AG08396 (cell line): ENCODE measurements around the gene ZFYVE28.

Source experiments
- DNase-seq: peaks from one replicate; pipeline ENCODE4 v3.0.0; 2012; ENCODE audit warnings: low spot score, mixed read lengths

The ZFYVE28 gene

GRCh38 chr4:2332201-2332975 lies 86.1 kb downstream of the ZFYVE28 start:
- DNase-seq: no peak

GRCh38 chr4:2331519-2332200 lies 86.8 kb downstream of the ZFYVE28 start:
- no peak for DNase-seq

GRCh38 chr4:2331043-2331420 lies 87.4 kb downstream of the ZFYVE28 start:
- no peak for DNase-seq

GRCh38 chr4:2330091-2331042 lies 88.1 kb downstream of the ZFYVE28 start:
- peak; percentile 88 for DNase-seq

GRCh38 chr4:2327579-2327978 lies 90.9 kb downstream of the ZFYVE28 start:
- no peak for DNase-seq

GRCh38 chr4:2324891-2325290 lies 93.6 kb downstream of the ZFYVE28 start:
- DNase-seq: no peak

GRCh38 chr4:2322841-2323240 lies 95.6 kb downstream of the ZFYVE28 start:
- no peak for DNase-seq

GRCh38 chr4:2322227-2322626 lies 96.2 kb downstream of the ZFYVE28 start:
- no peak for DNase-seq

GRCh38 chr4:2321279-2322196 lies 96.9 kb downstream of the ZFYVE28 start:
- DNase-seq: peak; percentile 5

- no peak for DNase-seq
These were observed 97.7 kb downstream of the ZFYVE28 start for GRCh38 chr4:2320746-2321145.

GRCh38 chr4:2320152-2320551 lies 98.3 kb downstream of the ZFYVE28 start:
- DNase-seq: no peak

GRCh38 chr4:2318885-2319284 lies 99.6 kb downstream of the ZFYVE28 start:
- peak; percentile 5 for DNase-seq

GRCh38 chr4:2318476-2318875 lies 100.0 kb downstream of the ZFYVE28 start:
- DNase-seq: no peak

- DNase-seq: no peak
These were observed 105.1 kb downstream of the ZFYVE28 start for GRCh38 chr4:2313366-2313765.

- no peak for DNase-seq
These were observed 111.6 kb downstream of the ZFYVE28 start for GRCh38 chr4:2306773-2307410.

- no peak for DNase-seq
These were observed 112.5 kb downstream of the ZFYVE28 start for GRCh38 chr4:2305766-2306501.

- no peak for DNase-seq
These were observed 113.4 kb downstream of the ZFYVE28 start for GRCh38 chr4:2304877-2305561.

- no peak for DNase-seq
These were observed 114.0 kb downstream of the ZFYVE28 start for GRCh38 chr4:2304321-2304876.

GRCh38 chr4:2303686-2304320 lies 114.6 kb downstream of the ZFYVE28 start:
- DNase-seq: no peak
